Gastrocnemius medialis (tissue), 4 donors: ENCODE data around the gene UBE4B.

Experiments used
- POLR2A ChIP-seq, 2 donors: fragments of 450-650 bp; IDR thresholded peaks; one replicate each; pipeline ENCODE4 v1.6.1; 2017; ENCODE audit warnings: antibody characterized with exemption in 2 of 2, mild to moderate bottlenecking in 2 of 2, moderate library complexity in 2 of 2
- TF ChIP-seq, protein P1 (sequence below), 5 experiments: fragments of 450-650 bp in 3 of 5; fragments of 200-600 bp in 2 of 5; sonication (generic) in 2 of 5; IDR thresholded peaks in 4 of 5; conservative IDR thresholded peaks in 1 of 5; 1 replicate in 4 of 5; 2 replicates in 1 of 5; pipeline ENCODE4 v1.5.1; 2016 to 2019; ENCODE audit warnings: antibody characterized with exemption in 5 of 5, mild to moderate bottlenecking in 3 of 5, moderate library complexity in 3 of 5

GRCh38 chr1:10108134-10108663 is 75.4 kb downstream of the UBE4B start:
- TF ChIP-seq, protein P1, sequence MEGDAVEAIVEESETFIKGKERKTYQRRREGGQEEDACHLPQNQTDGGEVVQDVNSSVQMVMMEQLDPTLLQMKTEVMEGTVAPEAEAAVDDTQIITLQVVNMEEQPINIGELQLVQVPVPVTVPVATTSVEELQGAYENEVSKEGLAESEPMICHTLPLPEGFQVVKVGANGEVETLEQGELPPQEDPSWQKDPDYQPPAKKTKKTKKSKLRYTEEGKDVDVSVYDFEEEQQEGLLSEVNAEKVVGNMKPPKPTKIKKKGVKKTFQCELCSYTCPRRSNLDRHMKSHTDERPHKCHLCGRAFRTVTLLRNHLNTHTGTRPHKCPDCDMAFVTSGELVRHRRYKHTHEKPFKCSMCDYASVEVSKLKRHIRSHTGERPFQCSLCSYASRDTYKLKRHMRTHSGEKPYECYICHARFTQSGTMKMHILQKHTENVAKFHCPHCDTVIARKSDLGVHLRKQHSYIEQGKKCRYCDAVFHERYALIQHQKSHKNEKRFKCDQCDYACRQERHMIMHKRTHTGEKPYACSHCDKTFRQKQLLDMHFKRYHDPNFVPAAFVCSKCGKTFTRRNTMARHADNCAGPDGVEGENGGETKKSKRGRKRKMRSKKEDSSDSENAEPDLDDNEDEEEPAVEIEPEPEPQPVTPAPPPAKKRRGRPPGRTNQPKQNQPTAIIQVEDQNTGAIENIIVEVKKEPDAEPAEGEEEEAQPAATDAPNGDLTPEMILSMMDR (IDR thresholded peaks at IDR 0.05 in 4 of 5, conservative IDR thresholded peaks at IDR 0.05 in 1 of 5), result no peak
- no peak for TF ChIP-seq POLR2A (IDR thresholded peaks at IDR 0.05)
